ENCODE measurements around the gene ABCC1. TPM values are rescaled to one million over a fixed set of nuclear protein-coding genes. Genes with fewer than 3 reads are reported as not detected.
"Not testable (repeated sequence)": the region's sequence is repeated elsewhere in the genome, so short reads cannot be mapped to it uniquely, and the experiment has no call there.

Gene ABCC1
- total RNA-seq = 61.1 and 65.5 TPM in 2 replicates

- intact Hi-C loops (cut with micrococcal nuclease) = loop anchor here (1.0 kb wide), 2 partner anchors 12 to 61 kb away; partner anchors contain the start of gene CEP20
Measured at GRCh38 chr16:15949210-15950160, at the start of gene ABCC1. Gene ABCC1, plus strand, starts transcription at chr16:15949616. Its CDS starts 136 bp downstream, at chr16:15949752.

GRCh38 chr16:15900357-15900756 is 49.1 kb upstream of the ABCC1 start:
- intact Hi-C loops (cut with micrococcal nuclease) = no loop called here

- intact Hi-C loops (cut with micrococcal nuclease) = no loop called here
Measured at GRCh38 chr16:15900901-15901500, 48.4 kb upstream of the ABCC1 start.

GRCh38 chr16:15903960-15904359 is 45.5 kb upstream of the ABCC1 start:
- intact Hi-C loops (cut with micrococcal nuclease) = no loop called here

GRCh38 chr16:15906439-15906838 is 43.0 kb upstream of the ABCC1 start:
- intact Hi-C loops (cut with micrococcal nuclease) = no loop called here

- intact Hi-C loops (cut with micrococcal nuclease) = no loop called here
Measured at GRCh38 chr16:15907863-15908478, 41.4 kb upstream of the ABCC1 start.

- intact Hi-C loops (cut with micrococcal nuclease) = no loop called here
Measured at GRCh38 chr16:15911198-15911597, 38.2 kb upstream of the ABCC1 start.

- intact Hi-C loops (cut with micrococcal nuclease) = no loop called here
Measured at GRCh38 chr16:15913046-15913698, 36.2 kb upstream of the ABCC1 start.

- intact Hi-C loops (cut with micrococcal nuclease) = no loop called here
Measured at GRCh38 chr16:15915555-15916081, 33.8 kb upstream of the ABCC1 start.

GRCh38 chr16:15916323-15916722 is 33.1 kb upstream of the ABCC1 start:
- intact Hi-C loops (cut with micrococcal nuclease) = no loop called here

GRCh38 chr16:15918314-15918713 is 31.1 kb upstream of the ABCC1 start:
- intact Hi-C loops (cut with micrococcal nuclease) = not testable (repeated sequence)

- intact Hi-C loops (cut with micrococcal nuclease) = no loop called here
Measured at GRCh38 chr16:15919331-15919730, 30.1 kb upstream of the ABCC1 start.

GRCh38 chr16:15924996-15925395 is 24.4 kb upstream of the ABCC1 start:
- intact Hi-C loops (cut with micrococcal nuclease) = no loop called here

- intact Hi-C loops (cut with micrococcal nuclease) = no loop called here
Measured at GRCh38 chr16:15925631-15926030, 23.8 kb upstream of the ABCC1 start.

GRCh38 chr16:15928261-15929104 is 20.9 kb upstream of the ABCC1 start:
- intact Hi-C loops (cut with micrococcal nuclease) = no loop called here

GRCh38 chr16:15932939-15933338 is 16.5 kb upstream of the ABCC1 start:
- intact Hi-C loops (cut with micrococcal nuclease) = no loop called here

- intact Hi-C loops (cut with micrococcal nuclease) = no loop called here
Measured at GRCh38 chr16:15933781-15934180, 15.6 kb upstream of the ABCC1 start.

GRCh38 chr16:15934991-15935390 is 14.4 kb upstream of the ABCC1 start:
- intact Hi-C loops (cut with micrococcal nuclease) = no loop called here

GRCh38 chr16:15936809-15937208 is 12.6 kb upstream of the ABCC1 start:
- intact Hi-C loops (cut with micrococcal nuclease) = not testable (repeated sequence)

- intact Hi-C loops (cut with micrococcal nuclease) = no loop called here
Measured at GRCh38 chr16:15942931-15943690, 6.3 kb upstream of the ABCC1 start.
